Omental fat pad (tissue), 4 donors: Measurements from ENCODE around the gene ZNF148. TPM values are rescaled to one million over a fixed set of nuclear protein-coding genes. Genes with fewer than 3 reads are reported as not detected.

ENCODE experiments used
- ATAC-seq: fragments of 150-250 bp; one replicate; pipeline ENCODE4 v1.9.1; 2016; ENCODE audit warnings: mild to moderate bottlenecking, moderate library complexity; ENCODE audit not compliant: low FRiP score
- DNase-seq: peaks from one replicate; pipeline ENCODE4 v3.0.0-alpha.2; 2019; ENCODE audit warnings: low spot score
- CTCF ChIP-seq, 3 donors: fragments of 450-650 bp; IDR thresholded peaks; one replicate each; pipeline ENCODE4 v1.5.1; 2016 to 2017; ENCODE audit warnings: antibody characterized with exemption in 3 of 3, mild to moderate bottlenecking in 3 of 3, moderate library complexity in 2 of 3
- total RNA-seq, 4 donors: library from RNA; depleted of rRNA; stranded (reverse); fragments of >200 nt; gene quantifications; one replicate each; pipeline ENCODE4 v1.1.0, GENCODE V29; 2016

ZNF148 gene
- total RNA-seq, 4 donors from 2014 or later: 23.9 to 34.5 (median 24.9) TPM

GRCh38 chr3:125375950-125376679, 990 bp upstream of the ZNF148 start:
- DNase-seq: no peak
- ATAC-seq: no peak
- TF ChIP-seq CTCF (IDR thresholded peaks at IDR 0.05): no peak

DNA sequence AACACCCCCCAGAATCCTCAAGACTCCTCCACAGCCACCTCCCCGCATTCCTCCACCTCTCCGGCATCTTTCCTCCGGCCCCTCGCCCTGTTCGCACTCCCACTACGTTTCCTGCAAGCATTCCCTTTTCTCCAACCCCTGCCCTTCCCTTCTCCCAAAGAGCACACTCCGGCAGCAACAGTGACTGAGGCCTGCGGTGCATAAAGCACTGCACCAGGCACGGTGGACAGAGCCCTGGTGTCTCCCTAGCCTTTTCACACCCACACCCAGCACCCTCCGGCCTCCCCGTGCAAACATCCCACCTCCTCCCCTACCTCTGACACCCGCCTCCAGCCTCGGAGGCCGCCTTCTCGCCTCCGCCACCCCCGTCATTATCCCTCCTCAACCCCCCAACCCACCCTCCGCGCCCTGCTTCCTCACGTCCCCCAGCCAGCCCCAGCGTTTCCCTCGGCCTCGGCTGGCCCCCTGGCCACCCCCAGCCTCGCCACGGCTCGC, 577 bp downstream of the ZNF148 start:
- DNase-seq: no peak
- no peak for TF ChIP-seq CTCF (IDR thresholded peaks at IDR 0.05)
- peak; percentile 64 for ATAC-seq

DNA sequence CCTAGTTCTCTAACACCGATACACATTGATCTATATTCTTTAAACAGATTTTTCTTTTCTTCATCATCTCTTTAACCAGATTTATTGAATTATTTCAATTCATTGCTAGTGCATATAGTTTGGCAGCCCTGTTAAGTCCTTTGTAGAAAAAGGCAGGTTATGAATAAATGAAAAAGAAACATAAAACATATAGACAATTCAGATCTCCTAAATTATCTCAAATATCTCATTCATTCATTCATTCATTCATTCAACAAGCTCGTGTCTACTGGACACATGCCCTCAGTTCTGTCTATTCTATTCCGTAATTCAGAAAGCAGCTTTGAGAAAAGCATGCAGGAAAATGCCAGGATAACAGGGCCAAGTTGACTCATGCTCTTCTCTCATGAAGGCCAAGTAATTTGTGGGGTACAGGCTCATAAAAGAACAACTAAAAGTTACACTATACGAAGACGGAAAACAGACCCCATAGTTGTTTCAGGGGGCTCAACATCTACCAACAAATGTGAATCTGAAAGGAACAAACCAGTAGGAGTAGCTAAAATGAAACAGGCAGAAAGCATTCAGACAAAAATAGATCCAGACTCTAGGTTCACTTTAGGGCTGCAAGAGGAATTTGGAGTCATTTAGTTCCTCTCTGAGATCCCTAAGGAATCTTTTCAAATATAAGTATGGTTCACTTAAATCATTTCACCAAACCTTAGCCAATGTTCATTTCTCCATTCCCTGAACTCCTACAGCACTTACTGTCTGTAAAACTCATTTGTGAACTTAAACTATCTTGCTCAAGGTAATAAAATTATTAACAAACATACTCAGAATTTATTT, 7.5 kb downstream of the ZNF148 start:
- TF ChIP-seq CTCF (IDR thresholded peaks at IDR 0.05): no peak
- ATAC-seq: peak; percentile 73
- no peak for DNase-seq

DNA sequence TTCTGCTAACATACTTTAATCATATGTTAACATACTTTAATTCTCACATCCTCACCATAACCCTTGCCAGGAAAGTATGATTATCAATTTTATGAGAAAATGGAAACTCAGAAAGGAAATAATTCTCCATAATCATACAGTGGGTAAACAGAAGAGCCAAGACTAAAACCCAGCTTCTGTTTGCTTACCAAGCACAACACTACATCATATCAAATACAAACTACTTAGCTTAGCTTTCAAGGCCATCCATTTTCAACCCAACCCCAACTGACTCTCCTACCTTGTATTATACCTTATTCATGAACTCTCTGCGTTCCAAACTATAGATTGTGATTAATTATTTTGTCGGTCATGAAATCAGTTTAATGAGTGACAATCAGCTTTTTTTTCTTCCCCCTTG, 9.0 kb downstream of the ZNF148 start:
- DNase-seq (no peak), ATAC-seq (no peak)
- no peak for TF ChIP-seq CTCF (IDR thresholded peaks at IDR 0.05)

DNA sequence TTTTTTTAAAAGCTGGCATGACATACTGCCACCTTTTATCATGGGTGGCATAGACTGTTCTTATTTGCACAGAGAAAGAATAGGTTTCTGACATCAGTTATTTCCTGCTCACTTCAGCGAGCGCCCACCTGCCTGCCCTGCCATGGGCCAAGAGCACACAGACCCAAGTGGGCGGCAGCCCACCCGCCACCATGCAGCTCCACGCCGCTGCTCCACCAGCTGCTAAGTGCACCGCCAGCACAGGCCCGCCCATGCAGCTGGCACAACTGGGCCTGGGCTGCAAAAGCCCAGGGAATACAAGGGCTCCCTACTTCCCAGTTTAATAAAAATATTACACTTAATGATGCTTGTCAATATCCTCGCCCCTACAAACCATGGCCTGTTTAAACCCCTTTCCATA, 15.4 kb downstream of the ZNF148 start:
- TF ChIP-seq CTCF (IDR thresholded peaks at IDR 0.05): no peak
- ATAC-seq: no peak
- DNase-seq: no peak

- DNase-seq: no peak
- no peak for ATAC-seq
- no peak for TF ChIP-seq CTCF (IDR thresholded peaks at IDR 0.05)
Measured at GRCh38 chr3:125358923-125359322, 16.2 kb downstream of the ZNF148 start.
